Neuron (in vitro differentiated cells): ENCODE results near the gene NRXN2.

Experiments
- H2AFZ ChIP-seq: one replicate; pipeline ENCODE4 v1.6.1; 2013; ENCODE audit warnings: low read depth, mild to moderate bottlenecking, inconsistent platforms, low read length, moderate library complexity
- H3K27me3 ChIP-seq: one replicate; pipeline ENCODE4 v1.6.1; 2013; ENCODE audit warnings: low read length; ENCODE audit not compliant: insufficient read depth
- H3K36me3 ChIP-seq: one replicate; pipeline ENCODE4 v1.6.1; 2013; ENCODE audit warnings: low read length; ENCODE audit not compliant: insufficient read depth
- H3K4me1 ChIP-seq: one replicate; pipeline ENCODE4 v1.6.1; 2013; ENCODE audit warnings: low read length; ENCODE audit not compliant: insufficient read depth
- H3K4me3 ChIP-seq: 2 replicates; pipeline ENCODE4 v1.5.1; 2013; ENCODE audit warnings: mild to moderate bottlenecking, low read length, moderate library complexity
- H3K9me3 ChIP-seq: one replicate; pipeline ENCODE4 v1.6.1; 2013; ENCODE audit warnings: low read length

The NRXN2 gene

DNA sequence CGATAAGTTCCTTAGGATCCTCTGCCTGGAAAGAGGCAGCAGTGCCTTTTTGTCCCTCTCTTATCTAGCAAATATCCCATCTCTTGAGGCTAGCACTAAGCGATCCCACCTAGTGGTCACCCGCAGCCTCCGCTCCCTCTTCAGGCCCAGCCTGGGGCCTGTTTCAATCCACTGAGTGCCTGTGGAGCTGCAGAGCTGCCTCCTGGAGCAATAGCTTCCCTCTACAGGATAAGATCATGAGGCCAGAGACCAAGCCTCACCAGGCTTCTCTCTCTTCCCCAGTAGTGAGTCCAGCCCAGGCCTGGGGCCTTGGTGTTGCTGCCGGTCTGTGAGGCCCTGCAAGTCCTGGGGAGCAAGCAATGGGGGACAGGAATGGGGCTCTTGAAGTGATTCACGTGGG is 66.1 kb downstream of the NRXN2 start:
- H3K27me3 ChIP-seq: peaks cover 8% of the 10 kb centered on the region
- no peak overlapping the region for H2AFZ ChIP-seq
- no peaks in the 10 kb centered on the region for H3K9me3 ChIP-seq
- H3K36me3 ChIP-seq: no peaks in the 10 kb centered on the region
- no peak overlapping the region for H3K4me3 ChIP-seq
- H3K4me1 ChIP-seq: no peaks in the 10 kb centered on the region

DNA sequence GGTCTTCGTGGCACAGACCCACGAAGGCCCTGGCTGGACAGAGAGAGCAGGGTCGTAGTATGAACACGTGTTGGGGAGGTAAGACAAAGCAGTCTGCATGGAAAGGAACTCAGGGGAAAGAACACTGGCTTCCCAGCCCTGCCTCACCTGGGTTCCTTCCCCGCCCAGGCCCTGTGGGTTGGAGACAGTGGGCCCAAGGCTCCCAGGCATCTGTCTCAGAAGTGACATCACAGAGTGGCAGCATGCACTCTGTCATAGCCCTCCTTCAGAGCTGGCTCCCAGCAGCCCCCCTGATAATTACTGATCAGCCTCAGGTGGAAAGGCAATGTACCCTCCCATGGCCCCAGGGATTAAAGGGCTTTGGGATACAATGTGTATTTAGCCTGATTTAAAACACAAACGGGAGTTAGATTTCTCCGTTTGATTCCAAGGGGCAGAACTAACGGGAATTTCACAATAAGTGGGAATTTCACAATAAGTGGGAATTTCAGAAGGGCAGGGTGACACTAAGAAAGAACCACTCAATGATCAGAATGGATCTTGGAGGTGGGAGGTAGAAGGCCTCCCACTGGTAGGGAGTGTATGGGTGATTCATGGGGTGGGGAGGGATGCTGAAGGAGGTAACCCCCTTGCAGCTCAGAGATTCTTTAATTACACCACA is 66.9 kb downstream of the NRXN2 start:
- Histone ChIP-seq H3K36me3 (no peaks in the 10 kb centered on the region), H3K4me3 (no peak overlapping the region), H2AFZ (no peak overlapping the region), H3K4me1 (no peaks in the 10 kb centered on the region), H3K9me3 (no peaks in the 10 kb centered on the region), H3K27me3 (peaks cover 8% of the 10 kb centered on the region)

DNA sequence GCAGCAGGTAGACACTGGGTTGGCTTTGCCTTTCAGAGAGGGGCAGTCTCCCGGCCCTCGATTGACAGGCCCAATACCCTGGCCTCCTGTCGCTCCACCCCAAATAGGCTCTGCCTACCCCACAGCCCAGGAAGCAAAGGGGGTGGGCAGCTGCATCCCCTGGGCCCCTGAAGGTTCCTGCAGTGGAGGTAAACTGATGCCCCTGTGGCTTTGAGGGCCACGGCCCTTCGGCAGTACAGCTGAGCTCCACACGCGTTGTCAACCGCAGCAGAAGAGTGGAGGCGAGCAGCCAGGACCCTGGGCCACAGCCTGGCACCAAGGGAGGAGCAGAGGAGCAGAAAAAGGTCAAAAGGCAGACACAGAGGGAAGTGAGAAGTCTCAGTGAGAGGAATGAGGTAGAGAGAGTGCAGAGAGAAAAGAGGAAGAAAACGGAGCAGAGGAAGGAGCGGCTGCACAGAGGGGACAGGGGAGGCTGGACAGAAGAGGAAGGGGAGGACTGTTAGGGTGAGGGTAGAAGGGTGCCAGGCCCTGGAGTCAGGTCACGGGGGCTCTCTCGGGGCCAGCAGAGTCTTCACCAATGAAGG is 67.9 kb downstream of the NRXN2 start:
- Histone ChIP-seq H3K9me3 (no peaks in the 10 kb centered on the region), H3K4me3 (no peak overlapping the region), H3K36me3 (no peaks in the 10 kb centered on the region), H3K27me3 (peaks cover 8% of the 10 kb centered on the region), H2AFZ (no peak overlapping the region), H3K4me1 (no peaks in the 10 kb centered on the region)

DNA sequence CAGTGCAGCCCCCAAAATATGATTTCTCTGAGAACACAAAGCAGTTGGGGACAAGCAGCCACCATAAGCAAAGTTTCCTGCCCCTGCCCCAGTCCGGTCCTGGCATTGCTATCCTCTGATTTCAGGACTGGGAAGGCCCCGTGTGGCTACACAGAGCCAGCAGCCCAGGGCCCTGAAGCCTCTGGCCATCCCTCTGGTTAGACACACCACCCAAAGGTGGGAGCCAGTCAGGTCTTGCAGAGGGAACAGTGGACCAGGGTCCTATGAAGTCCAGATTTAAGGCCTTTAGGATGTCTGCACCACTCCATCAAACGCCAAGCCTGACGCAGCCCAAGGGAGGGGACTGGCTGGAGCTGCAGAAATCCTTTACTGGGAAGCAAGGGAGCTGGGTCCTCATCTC is 68.6 kb downstream of the NRXN2 start:
- Histone ChIP-seq H3K9me3 (no peaks in the 10 kb centered on the region), H3K4me3 (no peak overlapping the region), H3K36me3 (no peaks in the 10 kb centered on the region), H2AFZ (no peak overlapping the region), H3K27me3 (peaks cover 8% of the 10 kb centered on the region), H3K4me1 (no peaks in the 10 kb centered on the region)

DNA sequence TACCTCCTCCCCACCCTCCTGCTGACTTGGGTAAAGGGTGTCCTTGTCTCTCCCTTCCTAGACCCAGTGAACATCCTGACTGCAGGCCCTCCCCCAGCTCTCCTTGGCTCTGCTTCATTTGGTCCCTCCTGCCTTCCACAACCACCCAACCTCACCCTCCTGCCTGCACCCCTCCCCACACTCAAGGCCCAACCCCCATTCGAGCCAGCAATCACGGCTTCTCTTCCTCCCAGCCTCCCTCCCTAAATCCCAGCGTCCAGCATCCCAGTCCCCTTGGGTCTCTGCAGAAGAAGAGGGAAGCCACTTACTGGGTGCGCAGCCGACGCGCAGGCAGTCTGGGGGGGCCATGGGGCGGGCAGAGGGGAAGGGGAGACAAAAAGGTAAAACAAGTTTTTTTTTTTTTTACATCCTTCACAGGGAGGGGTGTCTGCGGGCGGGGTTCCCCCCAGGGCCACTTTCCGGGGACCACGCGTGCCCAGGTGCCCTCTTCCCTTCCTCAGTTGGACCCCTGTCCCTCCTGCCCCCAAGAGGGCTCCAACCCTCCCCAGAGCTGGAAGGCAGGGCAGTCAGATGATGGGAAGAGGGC is 69.5 kb downstream of the NRXN2 start:
- H3K4me1 ChIP-seq: no peaks in the 10 kb centered on the region
- no peaks in the 10 kb centered on the region for H3K9me3 ChIP-seq
- H3K4me3 ChIP-seq: no peak overlapping the region
- H3K36me3 ChIP-seq: no peaks in the 10 kb centered on the region
- peaks cover 8% of the 10 kb centered on the region for H3K27me3 ChIP-seq
- no peak overlapping the region for H2AFZ ChIP-seq

DNA sequence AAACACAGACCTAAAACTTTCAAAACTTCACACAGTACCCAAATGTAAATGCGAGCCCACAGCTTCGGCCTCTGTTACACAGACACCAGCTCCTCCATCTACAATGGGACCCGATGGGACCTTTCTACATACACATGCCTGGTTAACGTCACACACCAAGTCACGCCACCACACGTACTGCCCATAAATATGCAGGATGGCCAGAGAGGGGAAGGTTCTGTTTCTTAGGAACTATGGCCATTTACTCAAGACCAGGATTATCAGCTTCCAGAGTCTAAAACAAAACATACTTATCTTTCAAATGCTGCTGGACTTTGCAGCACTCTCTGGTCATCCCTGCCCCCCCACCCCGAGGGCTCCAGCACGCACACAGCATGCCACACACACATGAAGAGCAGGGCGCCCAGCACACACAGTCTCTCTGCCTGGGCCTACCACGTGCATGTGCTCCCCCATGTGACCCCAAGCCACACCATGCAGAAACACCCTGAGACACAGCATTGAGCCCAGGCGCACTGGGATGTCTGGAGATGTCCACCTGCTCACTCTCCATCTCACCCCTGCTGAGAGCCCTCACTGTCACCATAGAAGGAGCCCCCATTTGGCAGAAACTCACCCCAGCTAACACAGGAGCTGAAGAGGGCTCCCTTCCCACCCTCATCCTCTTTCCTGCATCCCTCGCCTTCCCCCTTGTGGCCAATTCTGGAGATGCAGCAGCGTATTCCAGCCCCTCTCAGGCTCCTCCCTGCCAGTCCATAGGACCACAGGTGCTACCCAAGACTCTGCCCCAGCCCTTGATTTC is 70.2 kb downstream of the NRXN2 start:
- H3K4me3 ChIP-seq: no peak overlapping the region
- H3K9me3 ChIP-seq: no peaks in the 10 kb centered on the region
- no peaks in the 10 kb centered on the region for H3K4me1 ChIP-seq
- H3K27me3 ChIP-seq: peaks cover 8% of the 10 kb centered on the region
- no peak overlapping the region for H2AFZ ChIP-seq
- H3K36me3 ChIP-seq: no peaks in the 10 kb centered on the region

DNA sequence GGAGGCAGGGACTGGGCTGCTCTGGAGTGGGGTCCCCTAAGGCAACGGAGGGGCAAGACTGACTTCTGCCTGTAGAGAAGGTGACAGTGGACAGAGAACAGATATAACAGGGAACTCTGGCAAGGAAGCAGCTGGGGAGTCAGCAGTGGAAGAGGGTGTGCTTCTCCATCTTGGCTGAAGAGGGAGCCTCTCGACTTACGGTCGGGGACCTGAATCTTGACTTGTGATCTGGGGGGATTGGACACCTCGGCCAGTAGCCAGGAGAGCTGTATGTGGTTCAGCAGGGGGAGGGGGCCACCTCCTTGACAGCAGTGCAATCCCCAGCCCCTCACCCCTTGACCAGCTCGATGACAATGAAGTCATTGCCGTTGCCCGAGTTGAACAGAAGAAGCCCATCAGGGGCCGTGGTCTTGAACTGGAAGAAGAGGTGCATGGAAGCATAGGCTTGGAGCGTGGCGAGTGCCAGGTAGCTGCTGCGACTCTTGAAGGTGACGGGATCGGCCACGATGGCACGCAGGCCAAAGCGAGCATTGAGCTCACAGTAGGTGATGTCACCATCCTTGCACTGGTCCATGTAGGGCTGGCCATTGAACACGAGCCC is 72.0 kb downstream of the NRXN2 start:
- no peaks in the 10 kb centered on the region for H3K36me3 ChIP-seq
- peaks cover 13% of the 10 kb centered on the region for H3K27me3 ChIP-seq
- H2AFZ ChIP-seq: no peak overlapping the region
- no peaks in the 10 kb centered on the region for H3K4me1 ChIP-seq
- H3K4me3 ChIP-seq: no peak overlapping the region
- no peaks in the 10 kb centered on the region for H3K9me3 ChIP-seq

DNA sequence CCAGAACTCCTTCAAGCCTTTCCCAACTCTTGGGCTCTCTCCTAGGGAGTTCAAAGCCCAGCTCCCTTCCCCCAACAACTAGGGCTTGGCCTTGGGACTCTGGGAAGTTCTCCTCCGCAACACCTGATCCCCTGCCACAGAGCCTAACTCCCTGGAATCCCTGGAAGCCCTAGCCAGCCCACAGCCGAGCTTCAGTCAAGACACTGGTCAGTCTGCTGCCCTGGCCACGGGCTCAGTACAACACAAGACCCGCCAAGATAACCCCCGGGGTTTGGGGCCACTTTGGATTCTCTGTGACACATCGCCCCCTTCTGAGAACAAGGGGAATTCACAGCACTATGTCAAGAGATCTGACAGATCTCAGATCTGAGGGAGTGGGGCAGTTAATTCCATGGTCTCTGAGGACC is 73.7 kb downstream of the NRXN2 start:
- Histone ChIP-seq H3K4me1 (peaks cover 7% of the 10 kb centered on the region), H3K9me3 (no peaks in the 10 kb centered on the region), H2AFZ (no peak overlapping the region), H3K4me3 (no peak overlapping the region), H3K36me3 (no peaks in the 10 kb centered on the region), H3K27me3 (peaks cover 8% of the 10 kb centered on the region)

DNA sequence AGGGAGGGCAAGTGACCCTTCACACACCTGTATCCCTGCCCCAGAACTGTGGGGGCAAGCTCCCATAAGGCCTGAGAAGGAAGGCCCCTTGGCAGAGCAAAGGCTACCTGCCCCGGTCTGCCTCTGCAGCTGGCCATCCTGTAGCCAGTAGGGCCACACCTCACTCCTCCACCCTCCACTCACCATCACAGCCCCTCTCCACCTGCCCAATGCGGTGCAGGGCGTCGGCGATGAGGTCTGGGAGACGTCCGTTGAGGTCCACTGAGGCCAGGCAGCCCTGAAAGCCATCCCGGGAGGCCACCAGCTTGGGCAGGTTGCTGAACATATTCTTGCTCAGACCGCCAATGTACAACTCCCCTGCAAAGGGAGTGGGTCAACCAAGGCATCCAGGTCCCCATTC is 74.4 kb downstream of the NRXN2 start:
- no peak overlapping the region for H2AFZ ChIP-seq
- no peaks in the 10 kb centered on the region for H3K9me3 ChIP-seq
- no peak overlapping the region for H3K4me3 ChIP-seq
- H3K36me3 ChIP-seq: no peaks in the 10 kb centered on the region
- peaks cover 14% of the 10 kb centered on the region for H3K27me3 ChIP-seq
- H3K4me1 ChIP-seq: peaks cover 12% of the 10 kb centered on the region

DNA sequence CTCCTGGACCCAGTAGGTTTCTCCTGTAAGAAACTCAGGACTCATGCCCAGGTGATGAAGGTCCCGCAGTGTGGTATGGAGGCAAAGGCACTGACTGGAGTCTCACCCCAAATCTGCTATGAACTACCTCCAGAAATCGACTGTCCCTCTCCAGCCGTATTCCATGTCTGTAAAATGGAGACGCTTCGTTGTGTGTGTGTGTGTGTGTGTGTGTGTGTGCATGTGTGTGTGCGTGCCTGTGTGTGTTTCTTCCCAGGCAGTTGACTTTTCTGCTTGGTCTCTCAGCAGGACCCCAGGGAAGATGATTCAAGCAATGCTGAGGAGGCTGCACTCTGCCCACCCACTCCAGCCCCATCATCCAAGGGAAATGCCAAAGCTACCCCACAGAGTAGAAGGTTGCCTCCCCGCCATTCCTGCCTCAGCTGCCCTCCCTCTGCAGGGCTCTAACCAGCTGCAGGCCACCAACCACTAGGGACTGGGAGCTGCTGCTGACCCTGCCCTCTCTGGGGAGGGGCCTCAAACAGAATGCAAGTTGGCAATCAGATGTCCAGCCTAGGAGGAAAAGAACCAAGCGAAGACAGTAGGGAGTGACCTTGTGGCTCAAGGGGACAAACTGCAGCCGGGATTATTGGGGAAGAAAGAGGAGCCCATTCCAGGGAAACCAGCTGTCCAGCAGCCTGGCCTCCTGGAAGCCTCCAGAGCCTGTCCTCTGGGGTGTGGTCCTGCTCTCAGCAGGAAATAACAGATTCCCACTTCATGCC is 75.8 kb downstream of the NRXN2 start:
- Histone ChIP-seq H3K36me3 (no peaks in the 10 kb centered on the region), H2AFZ (no peak overlapping the region), H3K4me3 (no peak overlapping the region), H3K9me3 (no peaks in the 10 kb centered on the region), H3K27me3 (peaks cover 17% of the 10 kb centered on the region), H3K4me1 (peaks cover 12% of the 10 kb centered on the region)

DNA sequence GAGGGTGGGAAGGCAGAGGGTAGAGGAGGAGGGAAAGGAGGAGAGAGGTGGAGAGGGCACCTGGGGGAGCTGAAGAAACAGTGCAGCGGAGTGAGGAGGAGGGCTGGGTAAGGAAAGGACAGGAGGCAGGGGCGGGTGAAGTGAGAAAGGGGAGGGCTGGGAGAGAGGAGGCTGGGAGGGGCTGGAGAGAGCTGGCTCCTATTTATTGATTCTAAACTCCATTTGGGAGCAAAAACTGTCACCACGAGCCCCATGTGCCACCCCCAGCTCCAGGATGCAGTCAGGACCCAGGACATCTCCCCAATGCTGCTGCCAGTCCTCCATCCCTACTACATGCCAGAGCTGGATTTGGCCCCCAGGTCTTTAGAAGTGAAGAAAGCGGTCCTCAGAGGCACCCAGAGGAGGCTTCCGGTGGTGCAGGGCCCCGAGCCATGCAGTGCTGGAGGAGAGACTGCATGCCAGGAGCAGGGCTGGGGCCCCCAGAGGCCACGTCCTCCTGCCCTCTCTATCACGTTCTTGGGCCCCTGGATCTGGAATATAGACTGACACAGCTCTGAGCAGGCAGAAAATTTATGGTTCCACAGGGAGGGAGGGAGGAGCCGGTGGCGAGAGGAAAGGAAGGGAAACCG is 78.2 kb downstream of the NRXN2 start:
- Histone ChIP-seq H3K9me3 (no peaks in the 10 kb centered on the region), H2AFZ (no peak overlapping the region), H3K4me3 (no peak overlapping the region), H3K27me3 (peaks cover 37% of the 10 kb centered on the region), H3K4me1 (peaks cover 12% of the 10 kb centered on the region), H3K36me3 (no peaks in the 10 kb centered on the region)

DNA sequence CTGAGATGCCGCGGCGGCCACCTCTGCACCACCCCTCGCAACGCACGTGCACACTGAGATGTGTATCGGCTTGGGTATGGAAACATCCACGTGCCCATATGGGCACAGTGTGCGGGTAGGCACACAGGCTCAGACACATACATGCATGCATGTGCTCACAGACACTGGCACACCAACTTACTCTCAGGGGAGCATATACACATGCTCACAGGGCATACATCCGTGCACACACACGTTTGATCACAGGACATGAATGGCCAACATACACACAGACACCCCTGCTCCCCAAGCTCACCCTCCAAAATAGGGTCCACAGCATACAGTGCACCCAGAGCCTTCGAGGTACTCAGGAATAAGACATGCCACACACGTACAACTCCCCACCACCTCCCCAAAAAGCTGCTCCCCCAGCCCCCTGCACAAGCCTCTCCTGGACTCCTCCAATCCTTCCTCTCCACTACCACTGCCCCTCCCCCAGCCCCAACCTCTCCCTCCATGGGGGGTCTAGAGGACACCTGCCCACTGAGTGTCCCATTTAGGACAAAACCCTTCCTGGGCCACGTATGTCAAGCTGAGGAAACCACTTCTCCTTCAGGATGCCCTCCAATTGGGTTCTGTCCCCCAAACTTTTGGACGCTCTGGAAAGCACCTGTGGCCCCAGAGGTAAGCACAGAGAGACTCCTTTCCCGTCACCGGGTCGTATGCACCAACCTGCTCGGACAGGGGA is 78.9 kb downstream of the NRXN2 start:
- Histone ChIP-seq H3K36me3 (no peaks in the 10 kb centered on the region), H3K9me3 (no peaks in the 10 kb centered on the region), H3K4me1 (peaks cover 12% of the 10 kb centered on the region), H3K27me3 (peaks cover 37% of the 10 kb centered on the region), H2AFZ (no peak overlapping the region), H3K4me3 (peak overlapping the region; percentile 26)
